Measurements from ENCODE around the gene KIAA0513. TPM values are rescaled to one million over a fixed set of nuclear protein-coding genes. Genes with fewer than 3 reads are reported as not detected.

KIAA0513 gene
- total RNA-seq, 1 experiment from 2014 or later: 6.6 TPM

- no peak overlapping the region for H3K9ac ChIP-seq (ENCODE audit: low read length)
- intact Hi-C loops (cut with micrococcal nuclease): no loop called here
- no peaks in the 10 kb centered on the region for H3K9me3 ChIP-seq (ENCODE audit: control insufficient read depth in 1 of 2, insufficient read depth in 1 of 2, low read depth in 1 of 2, low read length in 2 of 2)
- no peak overlapping the region for H3K4me3 ChIP-seq (replicated peaks in 1 of 2; ENCODE audit: low read depth in 1 of 2, low read length in 2 of 2)
- no peaks in the 10 kb centered on the region for H3K4me1 ChIP-seq (ENCODE audit: control insufficient read depth in 1 of 2, insufficient read depth in 2 of 2, low read length in 2 of 2)
- BruUV-seq (replicated peaks): no TSS peak
- H2AFZ ChIP-seq (ENCODE audit: low read depth, low read length, poor library complexity, severe bottlenecking): no peak overlapping the region
- no peak for DNase-seq (ENCODE audit: low read depth, low spot score)
- no peaks in the 10 kb centered on the region for H3K79me2 ChIP-seq (ENCODE audit: insufficient read depth, low read length)
- POLR2A ChIA-PET: no interaction called here
- TF ChIP-seq ATF3 (IDR thresholded peaks at IDR 0.05): no peak
- no peak for TF ChIP-seq RAD21 (IDR thresholded peaks at IDR 0.05; ENCODE audit: low read depth)
- no peak for TF ChIP-seq FOSL1 (IDR thresholded peaks at IDR 0.05; ENCODE audit: low read depth)
- TF ChIP-seq SIN3A (IDR thresholded peaks at IDR 0.05; ENCODE audit: low read depth): no peak
- no peak for TF ChIP-seq SRF (IDR thresholded peaks at IDR 0.05; ENCODE audit: low read depth)
- no peak for TF ChIP-seq EZH2phosphoT487 (IDR thresholded peaks at IDR 0.05; ENCODE audit: borderline replicate concordance)
- TF ChIP-seq CBX3 (IDR thresholded peaks at IDR 0.05; ENCODE audit: low read depth): no peak
- no peak for TF ChIP-seq CEBPB (IDR thresholded peaks at IDR 0.05; ENCODE audit: low read depth)
- no peak for TF ChIP-seq JUND (IDR thresholded peaks at IDR 0.05)
- no peak for TF ChIP-seq ELF1 (IDR thresholded peaks at IDR 0.05; ENCODE audit: borderline replicate concordance, low read depth)
- no peak for TF ChIP-seq ZFX (IDR thresholded peaks at IDR 0.05)
- TF ChIP-seq ZNF274 (IDR thresholded peaks at IDR 0.05; ENCODE audit: low read depth, low read length): no peak
- TF ChIP-seq ZBTB33 (IDR thresholded peaks at IDR 0.05; ENCODE audit: extremely low read depth, insufficient replicate concordance, low read length): no peak
- no peak for TF ChIP-seq EGR1 (IDR thresholded peaks at IDR 0.05; ENCODE audit: low read depth)
- TF ChIP-seq MAX (IDR thresholded peaks at IDR 0.05): no peak
- no peak for TF ChIP-seq EZH2 (IDR thresholded peaks at IDR 0.05)
- TF ChIP-seq POLR2A (IDR thresholded peaks at IDR 0.05; ENCODE audit: borderline replicate concordance, extremely low read depth, insufficient read depth, insufficient read length): no peak
- TF ChIP-seq YY1 (IDR thresholded peaks at IDR 0.05; ENCODE audit: extremely low read depth, insufficient replicate concordance, low read depth, low read length): no peak
- TF ChIP-seq POLR2AphosphoS5 (IDR thresholded peaks at IDR 0.05; ENCODE audit: low read depth, low read length): no peak
- TF ChIP-seq REST (IDR thresholded peaks at IDR 0.05; ENCODE audit: low read depth): no peak
- no peaks in the 10 kb centered on the region for H3K36me3 ChIP-seq (ENCODE audit: control insufficient read depth in 1 of 2, insufficient read depth in 2 of 2, low read length in 2 of 2)
- H3K9me2 ChIP-seq (ENCODE audit: insufficient read depth): no peaks in the 10 kb centered on the region
- H3K4me2 ChIP-seq (ENCODE audit: low read length): no peak overlapping the region
- H4K20me1 ChIP-seq (ENCODE audit: insufficient read depth): no peaks in the 10 kb centered on the region
- RAD21 ChIA-PET (ENCODE audit: low non-redundant PET in 1 of 2, low total read pairs in 2 of 2, uncharacterized antibody in 2 of 2, unreplicated experiment in 2 of 2): no interaction called here
- no peak for ATAC-seq
- CTCF ChIA-PET: no interaction called here
- H3K27me3 ChIP-seq (ENCODE audit: insufficient read depth, low read length): no peaks in the 10 kb centered on the region
- H3K27ac ChIP-seq (ENCODE audit: low read depth, low read length): no peak overlapping the region
Measured at GRCh38 chr16:85078952-85079351, 51.4 kb downstream of the KIAA0513 start.
